NCI-H510A (cell line): ENCODE measurements around the gene GLB1L.
"Not testable (repeated sequence)": the region's sequence is repeated elsewhere in the genome, so short reads cannot be mapped to it uniquely, and the experiment has no call there.

Experiments
- DNase-seq: peaks from one replicate; lab custom pipeline; 2025; lab: John Stamatoyannopoulos, UW

GLB1L gene

GRCh38 chr2:219206328-219207133, 38.7 kb downstream of the GLB1L start, which contains the start of gene ZFAND2B:
TSS of gene ZFAND2B (plus strand) at chr2:219206782. CDS start at chr2:219206988, 206 bp downstream.
- peak; percentile 90 for DNase-seq

- no peak for DNase-seq
Observed at GRCh38 chr2:219205981-219206327, 39.3 kb downstream of the GLB1L start.

- no peak for DNase-seq
Observed at GRCh38 chr2:219205165-219205538, 40.1 kb downstream of the GLB1L start.

- DNase-seq = no peak
Observed at GRCh38 chr2:219204425-219205164, 40.6 kb downstream of the GLB1L start.

GRCh38 chr2:219201331-219201730, 43.9 kb downstream of the GLB1L start:
- DNase-seq = not testable (repeated sequence)

GRCh38 chr2:219200502-219201326, 44.5 kb downstream of the GLB1L start:
- DNase-seq = not testable (repeated sequence)

- no peak for DNase-seq
Observed at GRCh38 chr2:219199470-219200211, 45.6 kb downstream of the GLB1L start.

GRCh38 chr2:219198974-219199373, 46.3 kb downstream of the GLB1L start:
- no peak for DNase-seq

- DNase-seq = no peak
Observed at GRCh38 chr2:219197388-219197787, 47.9 kb downstream of the GLB1L start.

- DNase-seq = no peak
Observed at GRCh38 chr2:219186754-219187456, 58.3 kb downstream of the GLB1L start.
